Measurements from ENCODE around the gene NTHL1.
"Not testable (repeated sequence)": the region's sequence is repeated elsewhere in the genome, so short reads cannot be mapped to it uniquely, and the experiment has no call there.

Gene NTHL1

GRCh38 chr16:2040041-2040786, 7.4 kb downstream of the NTHL1 start:
- DNase-seq: no peak

DNA sequence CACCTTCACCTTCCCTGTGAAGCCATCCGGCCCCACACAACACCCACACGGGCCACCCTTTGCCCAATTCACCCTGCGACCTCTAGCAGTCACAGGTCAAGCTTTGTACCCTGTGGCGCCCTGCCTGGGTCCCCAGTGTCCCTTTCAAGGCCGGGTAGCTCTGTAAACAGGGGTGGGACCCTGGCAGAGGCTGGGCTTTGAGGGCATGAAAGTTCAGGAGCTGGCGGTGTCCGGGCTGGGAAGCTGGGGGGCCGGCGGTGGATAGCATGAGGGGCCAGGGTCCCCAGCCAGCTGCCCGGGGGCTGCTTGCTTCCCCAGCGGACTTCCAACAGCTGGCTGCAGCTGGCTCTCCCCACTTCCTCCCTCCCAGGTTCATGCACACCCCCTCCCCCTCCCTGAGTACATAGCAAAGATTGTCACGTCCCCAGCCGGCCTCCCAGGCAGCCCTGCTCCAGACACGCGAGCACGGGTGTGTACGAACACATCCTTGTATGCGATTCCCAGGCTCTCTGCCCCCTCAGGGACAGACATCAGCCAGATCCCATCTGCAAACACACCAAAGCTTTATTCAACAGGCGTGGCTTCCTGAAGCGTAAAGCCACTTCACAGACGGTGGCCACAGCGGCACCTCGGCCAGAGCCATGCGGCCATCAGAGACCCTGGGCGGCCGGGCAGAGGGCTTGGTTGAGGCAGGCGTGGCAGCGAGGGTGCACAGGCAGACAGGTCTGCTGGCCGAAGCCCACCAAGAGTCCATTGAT, 8.2 kb downstream of the NTHL1 start:
- no peak for DNase-seq

DNA sequence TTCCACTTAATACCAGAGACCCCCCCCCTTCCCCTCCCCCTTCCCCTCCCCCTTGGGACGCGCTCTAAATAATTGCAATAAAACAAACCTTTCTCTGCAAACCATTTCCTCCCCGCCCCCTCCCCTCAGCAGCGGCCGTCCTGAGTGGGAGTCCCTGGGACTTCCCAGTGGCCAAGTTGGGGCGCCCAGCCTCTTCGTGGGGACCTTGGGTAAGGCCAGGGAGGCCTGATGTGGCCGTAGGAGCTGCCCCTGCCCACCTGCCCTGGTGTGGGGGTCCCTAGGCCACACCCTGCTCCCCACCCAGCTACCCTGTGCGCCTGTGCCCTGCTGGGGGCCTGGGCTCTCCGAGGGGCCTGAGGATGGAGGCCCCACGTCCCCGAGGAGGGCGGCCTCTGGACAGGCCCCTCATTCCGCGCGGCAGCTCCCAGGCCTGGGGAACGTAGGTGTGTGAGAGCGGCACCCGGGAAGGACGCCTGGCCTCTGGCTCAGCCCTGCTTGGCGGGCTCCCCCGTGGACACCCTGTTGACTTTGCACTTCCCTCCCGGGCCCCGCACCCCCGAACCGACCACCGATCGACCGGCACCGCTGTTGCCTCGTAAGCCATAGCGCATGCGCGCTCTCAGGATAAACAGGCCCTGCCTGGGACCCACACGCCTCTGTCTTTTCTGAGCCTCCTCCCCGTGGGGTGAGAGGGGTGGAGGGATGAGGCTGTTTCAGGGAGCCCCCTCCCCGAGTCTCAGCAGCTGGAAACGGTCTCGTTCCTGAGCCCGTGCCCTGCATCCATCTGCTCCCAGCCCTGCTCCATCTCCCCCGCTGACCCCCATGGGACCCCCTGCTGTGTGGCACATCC, 9.0 kb downstream of the NTHL1 start:
- no peak for DNase-seq

- no peak for DNase-seq
Observed at GRCh38 chr16:2037647-2038381, 9.8 kb downstream of the NTHL1 start.

- DNase-seq: no peak
Observed at GRCh38 chr16:2037115-2037514, 10.5 kb downstream of the NTHL1 start.

- DNase-seq: no peak
Observed at GRCh38 chr16:2036200-2036966, 11.3 kb downstream of the NTHL1 start.

- DNase-seq: no peak
Observed at GRCh38 chr16:2035431-2036199, 12.0 kb downstream of the NTHL1 start.

DNA sequence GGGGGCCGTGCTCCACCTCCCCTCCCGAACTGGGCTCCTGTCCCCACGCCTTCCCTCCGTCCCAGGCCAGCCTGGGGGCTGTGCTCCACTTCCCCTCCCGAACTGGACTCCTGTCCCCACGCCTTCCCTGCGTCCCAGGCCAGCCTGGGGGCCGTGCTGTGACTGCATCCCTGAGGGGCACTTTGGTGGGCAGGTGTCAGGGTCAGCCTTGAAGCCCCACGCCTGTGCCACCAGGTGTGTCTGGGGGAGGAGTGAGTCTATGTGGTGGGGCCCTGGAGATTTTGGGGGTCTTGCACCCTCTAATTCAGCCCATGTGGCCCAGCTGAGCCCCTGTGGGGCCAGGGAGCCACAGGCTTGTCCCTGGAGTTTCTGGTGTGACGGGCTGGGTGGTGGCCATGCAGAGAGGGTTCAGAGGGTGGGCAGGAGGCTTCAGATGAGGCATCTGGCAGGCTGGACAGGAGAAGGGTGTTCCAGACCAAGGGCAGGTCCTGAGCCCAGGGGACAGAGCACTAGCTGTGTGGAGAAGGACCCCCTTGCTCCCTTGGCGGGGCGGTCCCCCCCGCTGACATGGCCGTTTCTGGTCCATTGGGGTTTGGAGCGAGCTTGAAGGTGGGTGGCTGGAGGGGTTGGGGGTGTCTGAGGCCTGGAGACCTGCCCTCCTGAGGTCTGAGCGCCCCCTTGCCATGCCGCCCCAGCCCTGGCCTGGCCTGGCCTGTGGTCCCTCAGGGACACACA, 12.8 kb downstream of the NTHL1 start:
- DNase-seq: no peak

GRCh38 chr16:2033909-2034695, 13.5 kb downstream of the NTHL1 start:
- not testable (repeated sequence) for DNase-seq

DNA sequence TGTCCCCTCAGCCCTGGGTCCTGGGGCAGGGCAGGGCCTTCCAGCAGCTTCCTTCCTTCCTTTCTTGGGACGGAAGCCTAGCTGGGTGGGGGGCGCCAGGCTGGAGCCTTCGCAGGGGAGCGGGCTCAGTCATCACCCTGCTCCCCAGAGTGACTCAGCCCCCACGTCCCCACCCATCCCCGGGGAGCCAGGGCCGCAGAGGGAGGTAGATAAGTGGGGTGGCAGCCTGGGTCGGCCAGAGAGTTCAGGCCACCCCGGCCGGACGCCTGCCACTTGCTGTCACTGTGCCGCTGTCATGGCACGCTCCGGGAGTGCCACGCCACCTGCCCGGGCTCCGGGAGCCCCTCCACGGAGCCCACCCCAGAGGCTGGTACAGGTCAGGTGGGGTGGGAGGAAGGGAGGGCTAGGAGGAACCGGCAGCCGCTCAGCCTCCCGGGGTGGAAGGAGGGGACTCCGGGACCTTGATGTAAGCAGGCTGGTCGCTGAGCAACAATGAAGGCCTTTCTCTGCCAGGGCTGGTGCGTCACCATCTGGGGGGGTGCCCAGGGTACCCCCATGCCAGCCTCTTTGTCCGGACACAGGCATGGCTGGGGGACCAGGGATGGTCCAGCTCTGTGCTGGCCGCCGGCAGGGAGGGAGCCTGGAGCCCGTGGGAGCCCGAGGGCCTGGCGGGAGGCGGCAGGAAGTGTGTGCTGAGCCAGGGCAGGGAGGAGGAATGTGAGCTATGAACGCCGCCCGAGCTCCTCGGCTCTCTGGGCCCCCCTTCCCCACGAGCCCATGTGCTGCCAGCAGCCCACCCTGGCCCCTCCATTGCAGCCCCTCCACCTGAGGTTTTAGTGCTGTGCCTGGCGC, 14.4 kb downstream of the NTHL1 start:
- DNase-seq: no peak

DNA sequence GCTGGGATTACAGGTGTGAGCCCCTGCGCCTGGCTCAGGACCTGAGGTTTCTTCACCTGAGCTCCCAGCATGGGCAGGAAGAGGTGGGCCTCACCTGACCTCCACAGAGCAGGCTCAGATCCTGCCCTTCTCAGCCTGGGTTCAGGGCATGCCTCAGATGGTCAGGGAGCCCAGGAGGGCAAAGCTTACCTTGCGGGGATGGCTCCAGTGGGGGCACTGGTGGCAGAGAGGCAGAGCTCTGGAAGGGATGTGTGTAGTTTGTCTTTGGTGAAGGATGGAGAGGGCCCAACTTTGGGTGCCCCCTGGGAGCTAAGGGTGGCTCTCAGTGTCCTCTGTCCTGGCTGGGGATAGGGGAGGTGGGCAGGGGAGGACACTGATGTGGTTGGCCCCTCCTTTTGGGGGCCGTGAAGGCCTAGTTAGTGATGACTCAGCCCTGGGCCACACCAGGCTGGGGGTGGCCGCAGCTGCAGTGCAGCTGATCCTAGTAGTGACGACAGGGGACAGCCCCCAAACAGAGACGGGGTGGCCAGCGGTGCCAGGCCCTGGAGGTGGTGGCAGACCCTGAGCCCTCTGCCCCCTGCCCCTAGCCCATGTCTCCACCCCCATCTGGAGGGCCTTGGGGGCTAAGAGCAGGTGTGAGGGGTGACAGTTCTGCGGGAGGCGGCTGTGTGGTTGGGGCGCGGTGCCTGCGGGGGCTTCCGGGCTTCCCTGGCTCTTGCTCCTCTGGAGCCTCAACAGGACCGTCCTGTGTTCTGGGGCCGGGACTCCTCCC, 15.2 kb downstream of the NTHL1 start:
- no peak for DNase-seq

DNA sequence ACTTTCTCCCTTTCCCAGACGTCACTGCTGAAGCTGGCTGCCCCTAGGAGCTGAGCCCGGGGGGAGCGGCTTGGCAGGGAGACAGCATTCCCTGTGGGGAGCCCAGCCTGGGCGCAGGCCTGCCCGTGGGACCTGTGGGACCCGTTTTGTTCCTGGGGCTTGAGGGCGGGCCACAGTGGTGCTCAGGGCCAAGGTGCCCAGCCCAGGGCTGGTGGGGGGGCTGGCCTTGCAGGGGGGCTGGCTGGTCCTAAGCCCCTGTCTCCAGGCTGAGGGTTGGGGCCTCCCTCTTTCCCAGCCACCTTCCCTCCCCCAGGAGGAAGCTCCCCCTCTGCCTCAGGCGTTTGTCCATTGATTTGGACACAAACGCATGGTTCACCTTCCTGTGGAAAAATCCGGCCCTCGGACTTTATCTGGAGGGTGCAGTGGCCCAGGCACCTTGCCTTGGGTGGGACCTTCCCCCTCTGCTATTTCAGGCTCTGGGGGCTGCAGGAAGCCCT, 16.5 kb downstream of the NTHL1 start:
- no peak for DNase-seq

- no peak for DNase-seq
Observed at GRCh38 chr16:2030036-2030435, 17.6 kb downstream of the NTHL1 start.

DNA sequence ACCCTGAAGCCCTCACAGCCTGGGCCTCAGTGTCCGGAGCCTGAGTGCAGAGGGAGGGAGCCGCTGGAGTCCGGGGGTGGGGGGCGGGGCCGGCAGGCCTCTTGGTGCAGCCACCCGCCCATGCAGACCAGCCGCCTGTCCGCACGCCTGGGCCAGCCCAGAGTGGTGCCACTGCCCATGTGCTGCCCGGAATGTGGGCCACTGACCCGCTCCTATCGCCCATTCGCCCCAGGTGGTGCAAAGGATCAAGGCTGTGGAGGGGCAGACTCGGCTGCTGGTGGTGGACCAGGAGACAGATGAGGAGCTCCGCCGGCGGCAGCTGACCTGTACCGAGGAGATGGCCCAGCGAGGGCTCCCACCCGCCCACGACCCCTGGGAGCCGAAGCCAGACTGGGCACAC, 18.3 kb downstream of the NTHL1 start:
- DNase-seq: no peak

DNA sequence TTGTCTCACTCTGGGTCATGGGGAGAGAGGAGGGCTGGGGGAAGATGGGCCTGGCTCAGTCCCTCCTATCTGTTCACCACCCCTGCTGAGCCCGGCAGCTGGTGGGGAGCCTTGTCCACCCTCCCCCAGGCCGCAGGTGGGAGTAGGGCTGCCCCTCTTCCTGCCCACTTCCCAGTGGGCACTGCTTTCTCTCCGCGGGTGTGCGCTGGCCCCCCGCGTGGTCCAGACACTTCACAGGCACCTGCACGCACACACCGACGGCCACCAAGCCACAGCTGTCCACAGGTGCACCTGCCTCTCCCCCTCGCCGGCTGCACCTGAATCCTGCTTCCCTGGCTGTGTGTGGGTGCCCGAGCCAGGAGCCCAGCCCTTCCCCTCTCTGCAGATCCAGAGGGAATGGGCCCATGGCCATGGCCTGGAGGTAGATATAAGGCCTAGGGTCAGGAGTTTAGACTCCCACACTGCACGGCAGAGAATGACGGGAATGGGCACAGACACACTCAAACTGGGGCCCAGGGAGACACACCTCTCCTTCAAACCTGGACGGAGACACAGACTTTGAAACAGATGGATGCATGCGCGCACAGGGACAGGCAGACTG, 18.9 kb downstream of the NTHL1 start:
- no peak for DNase-seq

DNA sequence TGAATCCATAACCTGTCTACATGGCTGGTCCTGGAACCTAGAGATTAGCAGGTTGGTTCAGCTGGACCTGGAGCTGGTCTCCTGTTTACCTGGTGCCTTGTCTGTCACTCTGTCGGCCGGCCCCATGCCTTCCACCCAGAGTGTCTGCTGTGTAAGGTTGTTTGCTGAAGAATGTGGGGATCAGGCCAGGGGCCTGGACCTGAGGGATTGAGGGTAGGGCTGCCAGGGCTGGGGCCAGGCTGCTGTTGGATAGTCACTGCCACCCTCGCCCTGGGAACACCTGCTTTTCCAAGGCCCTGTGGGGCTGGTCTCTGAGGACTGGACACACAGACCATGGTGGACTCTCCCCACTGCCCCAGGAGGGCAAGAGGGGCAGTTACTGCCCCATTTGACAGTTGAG, 19.5 kb downstream of the NTHL1 start:
- DNase-seq: no peak
